ENCODE measurements around the gene CNTNAP5. TPM values are rescaled to one million over a fixed set of nuclear protein-coding genes. Genes with fewer than 3 reads are reported as not detected.
"Not testable (repeated sequence)": the region's sequence is repeated elsewhere in the genome, so short reads cannot be mapped to it uniquely, and the experiment has no call there.

CNTNAP5 gene
- total RNA-seq, 1 donor from 2014 or later, result not detected

- DNase-seq (ENCODE audit: low read depth, low spot score), result no peak
Observed at GRCh38 chr2:124320051-124320688, 295.1 kb downstream of the CNTNAP5 start.

GRCh38 chr2:124323321-124323720 is 298.2 kb downstream of the CNTNAP5 start:
- DNase-seq (ENCODE audit: low read depth, low spot score), result no peak

DNA sequence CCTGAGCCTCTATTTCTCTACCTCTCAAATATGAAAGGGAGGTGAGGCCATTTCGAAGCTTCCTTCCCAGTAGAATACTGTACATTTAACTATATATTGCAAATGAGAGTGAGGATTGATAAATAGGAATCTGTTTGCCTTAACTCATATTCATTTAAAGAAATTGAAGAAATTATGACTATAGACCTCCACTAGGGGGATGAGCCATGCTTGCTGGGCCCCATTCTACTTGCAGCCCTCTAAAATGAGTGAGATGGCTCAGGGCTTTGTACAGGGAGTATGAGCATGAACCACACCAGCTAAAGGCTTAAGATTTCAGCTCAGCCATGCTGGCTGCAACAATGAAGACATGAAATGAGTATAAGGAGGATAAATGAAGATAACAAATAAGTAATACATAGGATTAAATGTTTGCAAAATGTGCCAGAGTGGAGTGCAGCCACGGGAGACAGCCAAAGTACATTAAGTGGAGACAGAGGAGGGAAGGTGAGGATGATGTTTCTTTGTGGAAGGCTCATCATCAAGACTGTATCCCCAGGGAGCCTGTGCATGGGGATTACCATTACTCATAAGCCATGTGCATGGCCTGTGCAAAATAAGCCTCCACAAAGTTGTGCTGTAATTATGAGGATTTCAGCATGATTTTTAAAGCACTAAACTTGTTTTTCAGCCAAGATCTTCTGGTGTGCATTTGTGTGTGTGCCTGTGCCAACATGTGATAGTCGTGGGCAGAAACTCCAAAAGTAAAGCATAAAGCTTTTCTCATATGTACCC is 300.8 kb downstream of the CNTNAP5 start:
- no peak for DNase-seq (ENCODE audit: low read depth, low spot score)

- no peak for DNase-seq (ENCODE audit: low read depth, low spot score)
Observed at GRCh38 chr2:124327303-124327702, 302.2 kb downstream of the CNTNAP5 start.

DNA sequence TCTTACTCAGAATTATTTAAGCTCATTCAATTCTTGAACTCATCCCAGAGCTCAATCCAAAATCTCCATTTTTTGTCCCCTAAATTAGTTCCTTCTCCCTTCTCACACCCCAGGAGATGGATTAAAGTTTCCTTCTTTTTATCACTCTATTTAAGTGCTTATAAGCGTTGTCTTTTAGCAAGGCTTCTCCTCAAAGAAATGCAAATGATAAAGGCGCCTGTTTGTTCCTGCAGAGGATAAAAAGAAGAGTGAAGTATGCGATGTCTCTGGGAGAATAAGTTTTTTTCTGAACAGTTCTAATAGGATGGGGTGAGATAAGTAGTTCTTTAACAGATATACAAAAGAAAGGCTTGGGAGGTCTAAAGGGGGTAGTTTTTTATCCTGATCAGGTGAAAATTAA is 303.3 kb downstream of the CNTNAP5 start:
- no peak for DNase-seq (ENCODE audit: low read depth, low spot score)

GRCh38 chr2:124333784-124334183 is 308.7 kb downstream of the CNTNAP5 start:
- DNase-seq (ENCODE audit: low read depth, low spot score), result no peak

DNA sequence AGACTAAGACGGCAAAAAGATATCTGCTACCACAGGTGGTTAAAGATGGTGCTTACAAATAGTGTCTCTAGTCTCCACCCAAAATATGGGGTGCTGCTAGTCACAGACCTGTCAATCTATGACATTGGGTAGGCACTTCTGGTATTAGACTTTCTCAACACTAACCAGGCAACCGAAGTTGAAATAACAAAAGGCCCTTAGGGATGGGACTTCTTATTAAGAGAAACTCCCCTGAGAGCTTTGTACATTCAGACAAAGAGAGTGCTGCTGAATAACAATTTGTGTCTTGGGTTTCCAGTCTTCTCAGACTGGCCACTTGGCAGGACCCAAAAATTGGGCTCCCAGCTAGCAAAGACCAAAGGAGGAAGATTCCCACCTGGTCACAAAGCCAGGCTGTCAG is 310.0 kb downstream of the CNTNAP5 start:
- DNase-seq (ENCODE audit: low read depth, low spot score), result no peak

DNA sequence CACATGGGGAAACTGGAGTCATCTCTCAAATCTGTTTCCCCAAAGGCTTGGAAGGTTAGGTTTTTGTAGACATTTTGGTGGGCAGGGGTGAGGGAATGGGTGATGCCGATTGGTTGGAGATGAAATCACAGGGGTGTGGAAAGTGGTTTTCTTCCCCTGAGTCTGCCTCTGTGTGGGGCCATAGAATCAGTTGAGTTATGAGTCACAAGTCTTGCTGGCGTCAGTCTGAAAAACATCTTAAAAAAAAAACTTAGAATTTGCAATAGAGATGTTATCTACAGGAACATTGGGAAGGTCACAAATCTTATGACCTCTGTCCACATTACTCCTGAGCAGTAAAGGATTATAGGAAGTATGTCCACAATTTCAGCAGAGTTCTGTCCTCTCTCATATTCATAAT is 314.6 kb downstream of the CNTNAP5 start:
- no peak for DNase-seq (ENCODE audit: low read depth, low spot score)

DNA sequence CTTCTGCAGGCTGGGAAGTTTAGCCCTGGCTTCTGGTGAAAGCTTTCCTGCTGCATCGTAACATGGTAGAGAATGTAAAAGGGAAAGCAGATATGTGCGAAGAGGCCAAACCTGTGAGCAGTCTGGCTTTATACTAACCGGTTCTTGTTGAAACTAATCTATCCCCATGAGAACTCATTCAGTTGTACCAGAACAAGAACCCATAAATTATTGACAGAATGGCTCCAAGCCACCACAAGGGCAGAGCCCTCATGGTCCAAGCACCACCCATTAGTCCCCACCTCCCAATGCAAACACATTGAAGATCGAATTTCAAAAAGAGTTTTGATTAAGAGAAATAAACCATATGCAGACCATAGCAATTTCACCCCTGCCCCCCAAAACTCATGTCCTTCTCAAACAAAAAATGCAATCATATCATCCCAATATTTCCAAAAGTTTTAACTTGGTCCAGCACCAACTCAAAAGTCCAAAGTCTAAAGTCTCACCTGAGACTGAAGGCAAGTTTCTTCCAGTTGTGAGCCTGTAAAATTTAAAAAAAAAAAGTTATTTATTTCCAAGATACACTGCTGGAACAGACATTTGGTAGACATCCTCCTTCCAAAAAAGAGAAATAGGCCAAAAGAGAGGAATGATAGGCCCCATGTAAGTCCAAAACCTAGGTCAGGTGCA is 318.9 kb downstream of the CNTNAP5 start:
- DNase-seq (ENCODE audit: low read depth, low spot score), result no peak

DNA sequence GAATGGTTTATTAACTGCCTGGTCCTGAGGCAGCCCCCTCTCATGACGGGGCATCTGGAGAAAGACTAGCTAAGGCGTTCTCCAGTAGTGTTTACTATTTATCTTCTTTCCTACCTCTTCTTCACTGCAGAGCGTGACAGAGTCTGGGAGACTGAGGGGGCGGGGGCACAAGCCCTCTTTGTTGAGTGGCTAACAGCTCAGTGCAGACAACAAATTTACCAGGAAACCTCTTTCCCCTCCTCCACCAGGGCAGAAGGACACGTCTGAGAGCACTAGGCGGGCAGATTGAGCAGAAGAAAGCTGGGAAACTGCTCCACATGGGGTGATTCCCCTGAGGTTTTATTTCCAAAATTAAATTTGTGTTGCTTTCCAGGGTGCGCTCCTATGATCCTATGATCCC is 322.1 kb downstream of the CNTNAP5 start:
- no peak for DNase-seq (ENCODE audit: low read depth, low spot score)

DNA sequence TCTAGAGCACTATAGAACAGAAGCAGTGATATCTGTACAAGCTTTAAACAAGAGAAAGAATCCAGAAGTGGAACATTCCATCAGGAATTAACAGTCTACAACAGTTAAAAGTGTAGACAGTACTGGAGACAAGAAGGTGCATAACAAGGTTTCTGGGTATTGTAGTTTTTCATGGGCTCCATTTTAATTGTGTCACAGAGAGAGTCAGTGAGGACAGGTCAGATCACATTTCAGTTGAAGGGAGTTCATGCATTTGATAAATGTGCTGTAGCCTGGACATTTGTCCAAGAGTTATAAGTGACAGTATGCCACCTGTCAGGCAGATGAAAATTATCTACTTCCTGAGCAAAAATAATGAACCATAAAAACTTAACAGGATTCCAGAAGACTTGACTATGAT is 328.6 kb downstream of the CNTNAP5 start:
- DNase-seq (ENCODE audit: low read depth, low spot score), result no peak

GRCh38 chr2:124354466-124354865 is 329.4 kb downstream of the CNTNAP5 start:
- no peak for DNase-seq (ENCODE audit: low read depth, low spot score)

- DNase-seq (ENCODE audit: low read depth, low spot score), result not testable (repeated sequence)
Observed at GRCh38 chr2:124361966-124362365, 336.9 kb downstream of the CNTNAP5 start.

DNA sequence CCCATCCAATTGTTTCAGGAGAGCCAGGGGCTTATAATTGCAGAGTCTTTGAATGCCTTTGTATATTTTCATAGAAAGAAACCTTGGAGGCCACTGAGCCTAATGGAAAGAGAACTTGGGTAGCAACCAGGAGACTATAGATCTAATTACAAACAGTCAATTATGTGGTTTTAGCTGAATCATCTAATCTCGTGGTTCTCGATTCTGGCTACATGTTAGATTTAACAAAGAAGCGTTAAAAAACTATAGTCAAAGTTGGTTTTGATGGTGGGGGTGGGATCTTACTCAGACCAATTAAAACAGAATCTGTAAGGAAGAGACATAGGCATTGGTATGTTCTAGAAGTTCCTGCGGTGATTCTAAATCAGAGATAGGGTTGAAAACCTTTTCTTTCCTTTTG is 344.1 kb downstream of the CNTNAP5 start:
- DNase-seq (ENCODE audit: low read depth, low spot score), result no peak

DNA sequence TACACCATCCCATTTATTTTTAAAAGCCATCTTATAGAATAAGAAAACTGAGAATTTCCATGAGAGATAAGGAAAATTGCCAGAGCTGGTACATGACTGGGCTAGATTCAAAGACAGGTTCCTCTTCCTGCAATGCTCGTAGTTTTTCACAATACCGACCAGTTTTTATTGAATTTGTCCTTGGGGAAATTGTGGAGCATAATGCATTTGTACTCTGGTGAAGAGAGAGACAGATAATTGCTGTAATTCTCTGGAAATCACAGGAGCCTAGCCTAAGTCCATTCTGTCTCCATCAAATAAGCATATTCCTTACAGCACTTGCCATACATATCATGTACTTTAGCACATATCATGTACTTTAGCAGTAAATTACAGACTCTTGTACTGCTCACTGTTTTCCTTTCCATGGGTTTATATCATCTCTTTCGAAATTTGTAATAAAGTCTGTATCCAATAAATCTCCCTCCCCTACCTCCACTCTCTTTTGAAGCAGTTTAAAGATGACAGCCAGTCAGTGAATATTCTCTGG is 355.2 kb downstream of the CNTNAP5 start:
- no peak for DNase-seq (ENCODE audit: low read depth, low spot score)

DNA sequence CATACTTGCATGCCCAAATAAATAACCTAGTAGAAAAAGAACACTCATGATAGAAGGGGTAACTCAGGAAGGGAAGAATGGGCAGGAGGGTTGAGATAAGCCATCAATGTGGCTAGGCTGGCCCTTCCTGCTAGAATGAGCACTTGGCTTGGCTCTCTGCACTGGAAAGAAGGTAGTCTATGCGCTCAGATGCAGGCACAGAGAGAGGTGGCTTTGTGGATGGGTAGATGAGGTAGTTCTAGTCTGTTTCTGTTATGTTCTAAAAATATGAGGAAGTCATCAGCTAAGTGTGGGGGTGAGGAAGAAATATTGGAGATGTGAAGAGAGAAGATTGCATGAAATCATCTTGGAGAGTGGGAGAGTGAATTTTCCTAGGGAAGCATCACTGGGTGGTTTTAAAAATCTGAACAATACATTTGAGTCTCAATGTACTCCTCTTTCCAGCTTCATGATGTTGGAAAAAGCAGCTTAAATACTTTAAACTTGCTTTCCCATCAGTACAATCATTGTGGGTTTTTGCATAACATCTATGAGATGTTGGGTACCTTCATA is 357.1 kb downstream of the CNTNAP5 start:
- DNase-seq (ENCODE audit: low read depth, low spot score), result no peak

DNA sequence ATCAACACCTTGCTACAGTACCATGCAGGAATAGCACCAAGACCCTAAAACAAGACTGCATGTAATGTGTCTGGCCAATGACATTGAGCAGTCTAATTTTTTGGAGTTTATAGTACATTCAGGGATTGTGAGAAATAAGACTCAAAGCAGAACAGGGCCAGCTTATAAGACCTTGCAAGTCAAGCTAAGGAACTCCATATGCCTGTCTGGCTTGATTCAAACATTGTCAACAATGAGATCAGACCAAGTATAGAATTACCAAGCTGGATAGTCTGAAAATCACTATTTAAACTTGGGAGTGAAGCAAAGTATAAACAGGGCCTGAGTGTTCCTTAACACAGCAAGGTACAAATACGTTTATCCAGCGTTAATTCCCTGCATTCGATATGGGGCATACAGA is 370.9 kb downstream of the CNTNAP5 start:
- no peak for DNase-seq (ENCODE audit: low read depth, low spot score)

GRCh38 chr2:124402274-124402673 is 377.2 kb downstream of the CNTNAP5 start:
- DNase-seq (ENCODE audit: low read depth, low spot score), result no peak

- not testable (repeated sequence) for DNase-seq (ENCODE audit: low read depth, low spot score)
Observed at GRCh38 chr2:124407836-124408534, 382.9 kb downstream of the CNTNAP5 start.

DNA sequence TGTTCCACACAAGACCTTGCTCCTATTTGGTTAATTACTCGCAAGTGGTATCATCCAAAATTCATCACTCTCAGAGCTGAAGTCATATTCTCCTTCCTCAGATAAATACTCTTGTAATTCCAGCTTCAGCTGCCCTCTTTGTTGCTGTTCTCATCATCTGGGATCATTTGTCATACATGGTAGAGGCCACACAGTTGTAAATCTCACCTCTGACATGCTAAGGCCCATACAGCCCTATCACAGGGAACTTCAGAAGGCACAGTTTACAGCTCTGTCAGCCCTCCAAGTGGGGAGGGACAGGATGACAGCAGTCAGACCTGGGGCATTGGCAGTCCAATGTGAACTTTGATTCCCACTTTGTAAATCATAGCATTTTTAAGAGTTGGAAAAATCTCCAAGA is 399.0 kb downstream of the CNTNAP5 start:
- no peak for DNase-seq (ENCODE audit: low read depth, low spot score)

GRCh38 chr2:124426122-124426521 is 401.0 kb downstream of the CNTNAP5 start:
- no peak for DNase-seq (ENCODE audit: low read depth, low spot score)

Measured in pulmonary artery endothelial cell (primary cell).